Fibroblast of pulmonary artery (primary cell): ENCODE measurements around the gene PINK1.

Experiments
- DNase-seq: peaks from one replicate; pipeline ENCODE4 v3.0.0-alpha.2; 2010; ENCODE audit warnings: low read depth
- H3K4me3 ChIP-seq: replicated peaks from 2 replicates; pipeline ENCODE4 v1.5.1; 2011; ENCODE audit warnings: low read depth, mild to moderate bottlenecking, control low read depth, low read length, moderate library complexity
- CTCF ChIP-seq: IDR thresholded peaks from 2 replicates; pipeline ENCODE4 v1.5.1; 2011; ENCODE audit warnings: mild to moderate bottlenecking, control low read depth, low read length, inconsistent platforms; ENCODE audit errors: missing control alignments

PINK1 gene

GRCh38 chr1:20619999-20620398, 13.3 kb upstream of the PINK1 start:
- DNase-seq, result no peak
- no peak for TF ChIP-seq CTCF
- no peak overlapping the region for H3K4me3 ChIP-seq

GRCh38 chr1:20621012-20621411, 12.2 kb upstream of the PINK1 start:
- DNase-seq, result no peak
- H3K4me3 ChIP-seq, result no peak overlapping the region
- TF ChIP-seq CTCF, result no peak

GRCh38 chr1:20624709-20625108, 8.5 kb upstream of the PINK1 start:
- no peak for DNase-seq
- TF ChIP-seq CTCF, result no peak

GRCh38 chr1:20625176-20626097, 7.8 kb upstream of the PINK1 start:
- no peak for DNase-seq
- H3K4me3 ChIP-seq, result no peak overlapping the region
- no peak for TF ChIP-seq CTCF

More at GRCh38 chr1:20624709-20625108, 8.5 kb upstream of the PINK1 start:
- no peak overlapping the region for H3K4me3 ChIP-seq

- no peak for DNase-seq
- no peak for TF ChIP-seq CTCF
- no peak overlapping the region for H3K4me3 ChIP-seq
These were observed 7.2 kb upstream of the PINK1 start for GRCh38 chr1:20626098-20626427.

GRCh38 chr1:20626524-20626923, 6.7 kb upstream of the PINK1 start:
- H3K4me3 ChIP-seq, result no peak overlapping the region
- TF ChIP-seq CTCF, result no peak
- DNase-seq, result no peak

- TF ChIP-seq CTCF, result no peak
- H3K4me3 ChIP-seq, result no peak overlapping the region
- peak; percentile 11 for DNase-seq
These were observed 2.5 kb upstream of the PINK1 start for GRCh38 chr1:20630729-20631128.
